HL-60 (cell line): ENCODE results near the gene SMIM17.

ENCODE experiments used
- DNase-seq, 2 experiments: peaks; one replicate each; pipeline ENCODE4 v3.0.0-alpha.2; 2010 to 2020; ENCODE audit warnings: low read depth in 1 of 2, low spot score in 1 of 2
- H3K27ac ChIP-seq: fragments of 250-450 bp; sonication (Bioruptor Pico); replicated peaks from 2 replicates; pipeline ENCODE4 v1.5.1; 2020; ENCODE audit warnings: mild to moderate bottlenecking, moderate library complexity
- H3K27me3 ChIP-seq: fragments of 250-450 bp; sonication (Bioruptor Pico); 2 replicates; pipeline ENCODE4 v1.5.1; 2021; ENCODE audit warnings: mild to moderate bottlenecking, moderate library complexity; ENCODE audit not compliant: insufficient read depth, poor library complexity, severe bottlenecking
- H3K4me3 ChIP-seq: replicated peaks from 2 replicates; pipeline ENCODE4 v1.5.1; 2011; ENCODE audit warnings: mild to moderate bottlenecking, control low read depth, low read length; ENCODE audit not compliant: insufficient read depth
- GABPA ChIP-seq: IDR thresholded peaks from 2 replicates; pipeline ENCODE4 v1.6.1; 2012; ENCODE audit warnings: low read depth
- POLR2AphosphoS5 ChIP-seq: IDR thresholded peaks from 2 replicates; pipeline ENCODE4 v1.6.1; 2012; ENCODE audit warnings: low read depth
- SPI1 ChIP-seq: IDR thresholded peaks from 2 replicates; pipeline ENCODE4 v1.6.1; 2012; ENCODE audit warnings: low read depth, mild to moderate bottlenecking, borderline replicate concordance
- TF ChIP-seq, protein P1 (sequence below): IDR thresholded peaks from one replicate; pipeline ENCODE4 v1.5.1; 2011; ENCODE audit warnings: low read length, control low read depth, inconsistent platforms; ENCODE audit not compliant: insufficient read depth
- TF ChIP-seq, protein P2 (sequence below): IDR thresholded peaks from 2 replicates; pipeline ENCODE4 v1.6.1; 2012; ENCODE audit warnings: low read depth; ENCODE audit not compliant: insufficient replicate concordance

The SMIM17 gene

DNA sequence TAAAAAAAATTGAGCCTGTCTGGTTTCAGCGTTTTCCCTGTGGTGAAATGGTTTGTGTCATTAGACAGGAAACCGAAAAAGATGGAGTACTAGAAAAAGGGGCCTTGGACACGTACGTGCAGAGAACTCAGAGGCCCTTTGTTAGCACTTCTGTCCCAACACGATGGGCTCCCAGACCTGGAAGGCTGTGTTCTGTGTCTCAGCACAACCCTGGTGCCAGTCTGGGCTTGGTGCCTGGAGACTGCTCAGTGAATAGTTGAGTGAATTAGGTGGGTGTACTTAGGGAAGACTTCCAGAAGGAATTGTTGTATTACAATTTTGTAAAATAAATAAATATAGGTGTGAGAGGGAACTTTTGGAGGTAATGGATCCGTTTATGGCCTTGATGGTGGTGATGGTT is 39.1 kb upstream of the SMIM17 start:
- no peak for DNase-seq
- Histone ChIP-seq H3K27me3 (no peaks in the 10 kb centered on the region), H3K4me3 (no peak overlapping the region), H3K27ac (no peak overlapping the region)
- TF ChIP-seq, protein P1, sequence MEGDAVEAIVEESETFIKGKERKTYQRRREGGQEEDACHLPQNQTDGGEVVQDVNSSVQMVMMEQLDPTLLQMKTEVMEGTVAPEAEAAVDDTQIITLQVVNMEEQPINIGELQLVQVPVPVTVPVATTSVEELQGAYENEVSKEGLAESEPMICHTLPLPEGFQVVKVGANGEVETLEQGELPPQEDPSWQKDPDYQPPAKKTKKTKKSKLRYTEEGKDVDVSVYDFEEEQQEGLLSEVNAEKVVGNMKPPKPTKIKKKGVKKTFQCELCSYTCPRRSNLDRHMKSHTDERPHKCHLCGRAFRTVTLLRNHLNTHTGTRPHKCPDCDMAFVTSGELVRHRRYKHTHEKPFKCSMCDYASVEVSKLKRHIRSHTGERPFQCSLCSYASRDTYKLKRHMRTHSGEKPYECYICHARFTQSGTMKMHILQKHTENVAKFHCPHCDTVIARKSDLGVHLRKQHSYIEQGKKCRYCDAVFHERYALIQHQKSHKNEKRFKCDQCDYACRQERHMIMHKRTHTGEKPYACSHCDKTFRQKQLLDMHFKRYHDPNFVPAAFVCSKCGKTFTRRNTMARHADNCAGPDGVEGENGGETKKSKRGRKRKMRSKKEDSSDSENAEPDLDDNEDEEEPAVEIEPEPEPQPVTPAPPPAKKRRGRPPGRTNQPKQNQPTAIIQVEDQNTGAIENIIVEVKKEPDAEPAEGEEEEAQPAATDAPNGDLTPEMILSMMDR = no peak
- no peak for TF ChIP-seq SPI1
- TF ChIP-seq, protein P2, sequence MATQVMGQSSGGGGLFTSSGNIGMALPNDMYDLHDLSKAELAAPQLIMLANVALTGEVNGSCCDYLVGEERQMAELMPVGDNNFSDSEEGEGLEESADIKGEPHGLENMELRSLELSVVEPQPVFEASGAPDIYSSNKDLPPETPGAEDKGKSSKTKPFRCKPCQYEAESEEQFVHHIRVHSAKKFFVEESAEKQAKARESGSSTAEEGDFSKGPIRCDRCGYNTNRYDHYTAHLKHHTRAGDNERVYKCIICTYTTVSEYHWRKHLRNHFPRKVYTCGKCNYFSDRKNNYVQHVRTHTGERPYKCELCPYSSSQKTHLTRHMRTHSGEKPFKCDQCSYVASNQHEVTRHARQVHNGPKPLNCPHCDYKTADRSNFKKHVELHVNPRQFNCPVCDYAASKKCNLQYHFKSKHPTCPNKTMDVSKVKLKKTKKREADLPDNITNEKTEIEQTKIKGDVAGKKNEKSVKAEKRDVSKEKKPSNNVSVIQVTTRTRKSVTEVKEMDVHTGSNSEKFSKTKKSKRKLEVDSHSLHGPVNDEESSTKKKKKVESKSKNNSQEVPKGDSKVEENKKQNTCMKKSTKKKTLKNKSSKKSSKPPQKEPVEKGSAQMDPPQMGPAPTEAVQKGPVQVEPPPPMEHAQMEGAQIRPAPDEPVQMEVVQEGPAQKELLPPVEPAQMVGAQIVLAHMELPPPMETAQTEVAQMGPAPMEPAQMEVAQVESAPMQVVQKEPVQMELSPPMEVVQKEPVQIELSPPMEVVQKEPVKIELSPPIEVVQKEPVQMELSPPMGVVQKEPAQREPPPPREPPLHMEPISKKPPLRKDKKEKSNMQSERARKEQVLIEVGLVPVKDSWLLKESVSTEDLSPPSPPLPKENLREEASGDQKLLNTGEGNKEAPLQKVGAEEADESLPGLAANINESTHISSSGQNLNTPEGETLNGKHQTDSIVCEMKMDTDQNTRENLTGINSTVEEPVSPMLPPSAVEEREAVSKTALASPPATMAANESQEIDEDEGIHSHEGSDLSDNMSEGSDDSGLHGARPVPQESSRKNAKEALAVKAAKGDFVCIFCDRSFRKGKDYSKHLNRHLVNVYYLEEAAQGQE = no peak
- no peak for TF ChIP-seq GABPA
- TF ChIP-seq POLR2AphosphoS5 = no peak

- H3K4me3 ChIP-seq = no peak overlapping the region
- TF ChIP-seq SPI1 = no peak
- TF ChIP-seq, protein P2 = no peak
- TF ChIP-seq, protein P1 = no peak
- TF ChIP-seq POLR2AphosphoS5 = no peak
- no peak for TF ChIP-seq GABPA
- no peaks in the 10 kb centered on the region for H3K27me3 ChIP-seq
- DNase-seq = no peak
- no peak overlapping the region for H3K27ac ChIP-seq
These were observed 34.5 kb upstream of the SMIM17 start for GRCh38 chr19:56608274-56608964.

DNA sequence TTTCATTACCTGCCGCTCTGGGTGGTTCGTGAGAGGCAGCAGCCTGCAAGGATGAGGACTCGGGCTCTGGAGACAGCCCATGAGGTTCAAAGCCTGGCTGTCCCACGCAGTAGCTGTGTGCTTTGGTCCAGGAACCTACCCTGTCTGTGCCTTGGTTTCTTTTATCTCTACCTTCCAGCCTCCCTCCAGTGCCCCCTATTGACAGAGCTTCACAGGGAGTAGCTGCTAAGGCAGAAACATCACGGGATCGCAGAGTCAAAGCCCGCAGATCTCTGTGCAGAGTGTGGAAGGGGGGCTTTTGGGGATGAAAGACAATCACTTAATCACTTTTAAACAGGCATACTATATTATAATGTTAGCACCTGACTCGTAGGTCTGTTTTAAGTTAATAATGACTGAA is 31.7 kb upstream of the SMIM17 start:
- Histone ChIP-seq H3K27ac (no peak overlapping the region), H3K27me3 (no peaks in the 10 kb centered on the region), H3K4me3 (no peak overlapping the region)
- DNase-seq = no peak
- TF ChIP-seq GABPA = no peak

DNA sequence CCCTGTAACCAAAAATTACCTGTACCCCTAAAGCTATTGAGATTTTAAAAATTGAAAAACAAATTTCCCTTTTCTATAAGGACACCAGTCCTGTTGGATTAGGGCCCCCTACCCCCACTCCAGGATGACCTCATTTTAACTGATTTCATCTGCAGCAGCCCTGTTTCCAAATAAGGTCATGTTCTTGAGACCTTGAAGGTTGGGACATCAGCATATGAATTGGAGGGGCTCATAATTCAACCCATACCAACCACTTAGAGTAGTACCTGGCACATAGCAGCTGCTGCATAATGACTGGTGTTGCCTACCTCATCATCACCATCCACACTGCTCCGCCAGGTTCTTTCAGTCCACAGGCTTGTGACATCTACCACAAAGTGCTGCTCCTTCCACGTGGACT is 30.2 kb upstream of the SMIM17 start:
- H3K4me3 ChIP-seq = no peak overlapping the region
- H3K27me3 ChIP-seq = no peaks in the 10 kb centered on the region
- TF ChIP-seq, protein P1 = no peak
- TF ChIP-seq POLR2AphosphoS5 (no peak), SPI1 (no peak), GABPA (no peak)
- TF ChIP-seq, protein P2 = no peak
- H3K27ac ChIP-seq = no peak overlapping the region
- DNase-seq = no peak
